ENCODE results near the gene ANGEL1. TPM values are rescaled to one million over a fixed set of nuclear protein-coding genes. Genes with fewer than 3 reads are reported as not detected.

Gene ANGEL1
- total RNA-seq, 1 experiment from 2014 or later, result 9.2 TPM

GRCh38 chr14:76760331-76761135 is 52.1 kb downstream of the ANGEL1 start:
- H4K20me1 ChIP-seq (ENCODE audit: low read length), result no peaks in the 10 kb centered on the region
- H3K79me2 ChIP-seq (ENCODE audit: low read length), result no peaks in the 10 kb centered on the region
- peak overlapping the region; percentile 85 for H3K4me2 ChIP-seq (ENCODE audit: low read length)
- no peak overlapping the region for H3K9ac ChIP-seq (ENCODE audit: low read length)
- CTCF ChIA-PET, result interaction anchor here (0.9 kb wide), 1 partner anchor 51 kb away, joined by 3 read pairs; no protein-coding TSS in a partner anchor
- ATAC-seq, result no peak
- no peaks in the 10 kb centered on the region for H3F3A ChIP-seq (ENCODE audit: low read length, unreplicated experiment)
- H3K36me3 ChIP-seq (ENCODE audit: low read depth, low read length), result no peaks in the 10 kb centered on the region
- no peak overlapping the region for H3K27ac ChIP-seq (ENCODE audit: low read length)
- POLR2A ChIA-PET (ENCODE audit: unreplicated experiment), result no interaction called here
- H3K4me1 ChIP-seq (ENCODE audit: insufficient read depth, low read length), result peaks cover 10% of the 10 kb centered on the region; the same call in 1 of the 2 replicates
- peak overlapping the region; percentile 90 for H2AFZ ChIP-seq (ENCODE audit: low read length)
- H3K27me3 ChIP-seq (ENCODE audit: low read length), result peaks cover 10% of the 10 kb centered on the region; the same call in 1 of the 2 replicates
- no peaks in the 10 kb centered on the region for H3K9me3 ChIP-seq (ENCODE audit: low read length)
- TF ChIP-seq EZH2phosphoT487 (IDR thresholded peaks at IDR 0.05; ENCODE audit: borderline replicate concordance, low read length) (no peak), EZH2 (IDR thresholded peaks at IDR 0.05; ENCODE audit: low read length, unreplicated experiment) (no peak), CTCF (conservative IDR thresholded peaks at IDR 0.05; ENCODE audit: low read depth, low read length) (no peak)
- H3K4me3 ChIP-seq (ENCODE audit: low read length), result peak overlapping the region; percentile 77
- intact Hi-C loops (cut with micrococcal nuclease), result loop anchor here (5.0 kb wide), 1 partner anchor 52 kb away; the partner anchor contains the start of gene ANGEL1
- no peaks in the 10 kb centered on the region for H3K9me2 ChIP-seq (replicated peaks; ENCODE audit: low read length)
- no peak for DNase-seq
- no TSS peak for BruUV-seq (replicated peaks)

GRCh38 chr14:76759589-76759988 is 53.1 kb downstream of the ANGEL1 start:
- BruUV-seq (replicated peaks), result no TSS peak
- H4K20me1 ChIP-seq (ENCODE audit: low read length), result no peaks in the 10 kb centered on the region
- no peak for ATAC-seq

More at GRCh38 chr14:76759589-76759988, 53.1 kb downstream of the ANGEL1 start:
- H3K27me3 ChIP-seq (ENCODE audit: low read length), result peaks cover 14% of the 10 kb centered on the region; the same call in 1 of the 2 replicates
- no peaks in the 10 kb centered on the region for H3K36me3 ChIP-seq (ENCODE audit: low read depth, low read length)
- no peak overlapping the region for H3K4me3 ChIP-seq (ENCODE audit: low read length)
- H2AFZ ChIP-seq (ENCODE audit: low read length), result no peak overlapping the region
- no peaks in the 10 kb centered on the region for H3K9me2 ChIP-seq (replicated peaks; ENCODE audit: low read length)
- TF ChIP-seq EZH2phosphoT487 (IDR thresholded peaks at IDR 0.05; ENCODE audit: borderline replicate concordance, low read length) (no peak), CTCF (conservative IDR thresholded peaks at IDR 0.05; ENCODE audit: low read depth, low read length) (no peak), EZH2 (IDR thresholded peaks at IDR 0.05; ENCODE audit: low read length, unreplicated experiment) (no peak)
- intact Hi-C loops (cut with micrococcal nuclease), result no loop called here
- no peak overlapping the region for H3K27ac ChIP-seq (ENCODE audit: low read length)
- no peak overlapping the region for H3K9ac ChIP-seq (ENCODE audit: low read length)
- ChIA-PET POLR2A (ENCODE audit: unreplicated experiment) (no interaction called here), CTCF (interaction anchor here (0.9 kb wide), 1 partner anchor 52 kb away, joined by 3 read pairs; no protein-coding TSS in a partner anchor)
- no peaks in the 10 kb centered on the region for H3K9me3 ChIP-seq (ENCODE audit: low read length)
- H3K4me1 ChIP-seq (ENCODE audit: insufficient read depth, low read length), result peaks cover 10% of the 10 kb centered on the region; the same call in 1 of the 2 replicates
- no peaks in the 10 kb centered on the region for H3K79me2 ChIP-seq (ENCODE audit: low read length)
- no peak overlapping the region for H3K4me2 ChIP-seq (ENCODE audit: low read length)
- DNase-seq, result no peak
- no peaks in the 10 kb centered on the region for H3F3A ChIP-seq (ENCODE audit: low read length, unreplicated experiment)
